ENCODE measurements around the gene ZNF343. TPM values are rescaled to one million over a fixed set of nuclear protein-coding genes. Genes with fewer than 3 reads are reported as not detected.

Gene ZNF343
- total RNA-seq, 1 experiment from 2014 or later: 12.0 TPM

DNA sequence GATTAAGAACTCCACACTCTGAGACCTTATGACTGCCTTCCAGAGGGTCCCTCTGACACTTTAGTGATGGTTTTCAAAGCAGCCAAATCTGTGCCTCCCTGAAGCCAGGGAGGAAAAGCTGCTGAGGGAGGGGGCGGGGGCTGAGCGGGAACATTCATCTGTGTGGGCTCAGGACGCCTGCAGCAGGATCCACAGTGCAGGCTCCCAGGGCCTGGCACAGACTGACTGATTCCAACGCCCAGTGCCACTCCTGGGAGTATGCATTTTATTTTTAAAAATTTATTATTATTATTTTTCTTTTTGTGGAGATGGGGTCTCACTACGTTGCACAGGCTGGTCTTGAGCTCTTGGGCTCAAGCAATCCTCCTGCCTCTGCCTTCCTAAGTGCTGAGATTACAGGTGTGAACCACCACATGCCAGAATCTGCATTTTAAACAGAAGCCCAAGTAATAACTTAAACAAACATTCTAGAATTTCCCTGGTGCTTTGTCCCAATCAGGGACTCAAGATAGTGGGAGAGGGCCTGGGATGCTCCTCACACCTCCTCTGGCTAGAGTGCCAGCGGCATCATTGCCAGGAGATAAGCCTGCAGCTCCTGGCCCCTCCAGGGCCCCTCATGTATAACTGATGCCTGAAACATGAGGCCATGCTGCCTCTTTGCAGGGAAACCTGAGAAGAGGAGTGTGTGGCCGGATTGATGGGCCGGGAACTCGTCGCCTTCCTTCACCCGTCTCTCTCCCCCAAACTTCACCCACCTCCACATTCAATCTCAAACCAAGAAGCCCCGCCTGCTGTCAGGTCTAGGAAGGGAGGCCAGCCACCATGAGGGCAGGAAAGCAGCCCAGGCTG, 27.2 kb upstream of the ZNF343 start:
- CTCF ChIA-PET: interaction anchor here (1.5 kb wide), 1 partner anchor 11 kb away, joined by 3 read pairs; no protein-coding TSS in a partner anchor
- no peaks in the 10 kb centered on the region for H4K20me1 ChIP-seq (ENCODE audit: insufficient read depth)
- H3K9me2 ChIP-seq (ENCODE audit: insufficient read depth): no peaks in the 10 kb centered on the region
- H3K4me3 ChIP-seq (replicated peaks in 1 of 2; ENCODE audit: low read depth in 1 of 2, low read length in 2 of 2): no peak overlapping the region
- intact Hi-C loops (cut with micrococcal nuclease): no loop called here
- H2AFZ ChIP-seq (ENCODE audit: low read depth, low read length, poor library complexity, severe bottlenecking): no peak overlapping the region
- no peak for TF ChIP-seq SIN3A (IDR thresholded peaks at IDR 0.05; ENCODE audit: low read depth)
- TF ChIP-seq EGR1 (IDR thresholded peaks at IDR 0.05; ENCODE audit: low read depth): no peak
- no peak for TF ChIP-seq POLR2AphosphoS5 (IDR thresholded peaks at IDR 0.05; ENCODE audit: low read depth, low read length)
- TF ChIP-seq, protein P1, sequence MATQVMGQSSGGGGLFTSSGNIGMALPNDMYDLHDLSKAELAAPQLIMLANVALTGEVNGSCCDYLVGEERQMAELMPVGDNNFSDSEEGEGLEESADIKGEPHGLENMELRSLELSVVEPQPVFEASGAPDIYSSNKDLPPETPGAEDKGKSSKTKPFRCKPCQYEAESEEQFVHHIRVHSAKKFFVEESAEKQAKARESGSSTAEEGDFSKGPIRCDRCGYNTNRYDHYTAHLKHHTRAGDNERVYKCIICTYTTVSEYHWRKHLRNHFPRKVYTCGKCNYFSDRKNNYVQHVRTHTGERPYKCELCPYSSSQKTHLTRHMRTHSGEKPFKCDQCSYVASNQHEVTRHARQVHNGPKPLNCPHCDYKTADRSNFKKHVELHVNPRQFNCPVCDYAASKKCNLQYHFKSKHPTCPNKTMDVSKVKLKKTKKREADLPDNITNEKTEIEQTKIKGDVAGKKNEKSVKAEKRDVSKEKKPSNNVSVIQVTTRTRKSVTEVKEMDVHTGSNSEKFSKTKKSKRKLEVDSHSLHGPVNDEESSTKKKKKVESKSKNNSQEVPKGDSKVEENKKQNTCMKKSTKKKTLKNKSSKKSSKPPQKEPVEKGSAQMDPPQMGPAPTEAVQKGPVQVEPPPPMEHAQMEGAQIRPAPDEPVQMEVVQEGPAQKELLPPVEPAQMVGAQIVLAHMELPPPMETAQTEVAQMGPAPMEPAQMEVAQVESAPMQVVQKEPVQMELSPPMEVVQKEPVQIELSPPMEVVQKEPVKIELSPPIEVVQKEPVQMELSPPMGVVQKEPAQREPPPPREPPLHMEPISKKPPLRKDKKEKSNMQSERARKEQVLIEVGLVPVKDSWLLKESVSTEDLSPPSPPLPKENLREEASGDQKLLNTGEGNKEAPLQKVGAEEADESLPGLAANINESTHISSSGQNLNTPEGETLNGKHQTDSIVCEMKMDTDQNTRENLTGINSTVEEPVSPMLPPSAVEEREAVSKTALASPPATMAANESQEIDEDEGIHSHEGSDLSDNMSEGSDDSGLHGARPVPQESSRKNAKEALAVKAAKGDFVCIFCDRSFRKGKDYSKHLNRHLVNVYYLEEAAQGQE (IDR thresholded peaks at IDR 0.05; ENCODE audit: low read depth): no peak
- TF ChIP-seq CEBPB (IDR thresholded peaks at IDR 0.05; ENCODE audit: low read depth): no peak
- TF ChIP-seq EZH2phosphoT487 (IDR thresholded peaks at IDR 0.05; ENCODE audit: borderline replicate concordance): no peak
- POLR2A ChIA-PET: no interaction called here
- no peak overlapping the region for H3K27ac ChIP-seq (ENCODE audit: low read depth, low read length)
- RAD21 ChIA-PET (ENCODE audit: low non-redundant PET in 1 of 2, low total read pairs in 2 of 2, uncharacterized antibody in 2 of 2, unreplicated experiment in 2 of 2): no interaction called here
- no TSS peak for BruUV-seq (replicated peaks)
- H3K9me3 ChIP-seq (ENCODE audit: control insufficient read depth in 1 of 2, insufficient read depth in 1 of 2, low read depth in 1 of 2, low read length in 2 of 2): no peaks in the 10 kb centered on the region
- H3K36me3 ChIP-seq (ENCODE audit: control insufficient read depth in 1 of 2, insufficient read depth in 2 of 2, low read length in 2 of 2): no peaks in the 10 kb centered on the region
- H3K9ac ChIP-seq (ENCODE audit: low read length): no peak overlapping the region
- peaks cover 15% of the 10 kb centered on the region; the same call in 1 of the 2 replicates for H3K27me3 ChIP-seq (ENCODE audit: insufficient read depth, low read length)
- DNase-seq (ENCODE audit: low read depth, low spot score): no peak
- no peaks in the 10 kb centered on the region for H3K4me1 ChIP-seq (ENCODE audit: control insufficient read depth in 1 of 2, insufficient read depth in 2 of 2, low read length in 2 of 2)
- H3K79me2 ChIP-seq (ENCODE audit: insufficient read depth, low read length): no peaks in the 10 kb centered on the region
- H3K4me2 ChIP-seq (ENCODE audit: low read length): no peak overlapping the region
- no peak for ATAC-seq
